ENCODE measurements around the gene PRRT1B.
"Not testable (repeated sequence)": the region's sequence is repeated elsewhere in the genome, so short reads cannot be mapped to it uniquely, and the experiment has no call there.

Gene PRRT1B

GRCh38 chr9:131511880-131512279 is 33.4 kb upstream of the PRRT1B start:
- Histone ChIP-seq H3K36me3 (ENCODE audit: control insufficient read depth, insufficient read depth, low read length) (peaks cover 64% of the 10 kb centered on the region), H3K9me3 (ENCODE audit: control insufficient read depth, insufficient read depth, low read length) (no peaks in the 10 kb centered on the region), H3K9ac (ENCODE audit: low read depth, low read length) (no peak overlapping the region), H3K4me1 (ENCODE audit: control insufficient read depth, insufficient read depth, low read length) (no peaks in the 10 kb centered on the region), H3K4me3 (ENCODE audit: low read depth, low read length) (no peak overlapping the region), H3K27me3 (ENCODE audit: control insufficient read depth, insufficient read depth, low read length) (no peaks in the 10 kb centered on the region)

DNA sequence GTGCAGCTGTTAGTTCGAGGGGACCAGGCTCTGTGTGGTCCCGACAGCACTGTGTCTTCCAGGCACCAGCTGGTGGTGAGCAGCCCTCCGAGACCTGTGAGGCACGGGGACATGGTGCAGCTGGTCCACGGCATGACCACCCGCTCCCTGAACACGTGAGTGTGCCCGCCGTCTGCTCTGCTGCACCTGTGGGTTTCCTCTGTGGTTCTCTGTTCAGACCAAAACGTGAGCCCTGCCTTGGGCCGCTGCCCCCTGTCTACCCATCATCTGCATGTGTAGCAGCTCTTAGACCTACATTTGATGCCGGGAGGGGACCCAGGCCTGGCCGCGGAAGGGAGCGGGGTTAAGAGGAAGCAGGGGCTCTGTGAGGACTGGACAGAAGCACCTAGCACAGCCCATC is 32.1 kb upstream of the PRRT1B start:
- H3K9me3 ChIP-seq (ENCODE audit: control insufficient read depth, insufficient read depth, low read length), result no peaks in the 10 kb centered on the region
- H3K4me1 ChIP-seq (ENCODE audit: control insufficient read depth, insufficient read depth, low read length), result no peaks in the 10 kb centered on the region
- H3K27me3 ChIP-seq (ENCODE audit: control insufficient read depth, insufficient read depth, low read length), result no peaks in the 10 kb centered on the region
- no peak overlapping the region for H3K9ac ChIP-seq (ENCODE audit: low read depth, low read length)
- H3K36me3 ChIP-seq (ENCODE audit: control insufficient read depth, insufficient read depth, low read length), result peaks cover 64% of the 10 kb centered on the region
- H3K4me3 ChIP-seq (ENCODE audit: low read depth, low read length), result no peak overlapping the region

- H3K4me1 ChIP-seq (ENCODE audit: control insufficient read depth, insufficient read depth, low read length); H3K27me3 ChIP-seq (ENCODE audit: control insufficient read depth, insufficient read depth, low read length); H3K9me3 ChIP-seq (ENCODE audit: control insufficient read depth, insufficient read depth, low read length); H3K4me3 ChIP-seq (ENCODE audit: low read depth, low read length); H3K9ac ChIP-seq (ENCODE audit: low read depth, low read length): not testable (repeated sequence)
- peaks cover 80% of the 10 kb centered on the region for H3K36me3 ChIP-seq (ENCODE audit: control insufficient read depth, insufficient read depth, low read length)
These were observed 29.7 kb upstream of the PRRT1B start for GRCh38 chr9:131515559-131516031.

DNA sequence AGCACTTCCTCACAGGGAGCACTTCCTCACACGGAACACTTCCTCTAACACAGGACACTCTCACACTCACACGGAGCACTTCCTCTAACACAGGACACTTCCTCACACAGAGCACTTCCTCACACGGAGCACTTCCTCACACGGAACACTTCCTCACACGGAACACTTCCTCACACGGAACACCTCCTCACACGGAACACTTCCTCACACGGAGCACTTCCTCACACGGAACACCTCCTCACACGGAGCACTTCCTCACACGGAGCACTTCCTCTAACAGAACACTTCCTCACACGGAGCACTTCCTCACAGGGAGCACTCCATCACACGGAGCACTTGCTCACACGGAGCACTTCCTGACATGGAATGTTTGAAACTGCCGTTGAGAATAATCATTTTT is 29.2 kb upstream of the PRRT1B start:
- peaks cover 80% of the 10 kb centered on the region for H3K36me3 ChIP-seq (ENCODE audit: control insufficient read depth, insufficient read depth, low read length)
- H3K9ac ChIP-seq (ENCODE audit: low read depth, low read length), result no peak overlapping the region
- no peaks in the 10 kb centered on the region for H3K27me3 ChIP-seq (ENCODE audit: control insufficient read depth, insufficient read depth, low read length)
- no peaks in the 10 kb centered on the region for H3K4me1 ChIP-seq (ENCODE audit: control insufficient read depth, insufficient read depth, low read length)
- no peak overlapping the region for H3K4me3 ChIP-seq (ENCODE audit: low read depth, low read length)
- H3K9me3 ChIP-seq (ENCODE audit: control insufficient read depth, insufficient read depth, low read length), result no peaks in the 10 kb centered on the region

GRCh38 chr9:131516930-131517329 is 28.4 kb upstream of the PRRT1B start:
- Histone ChIP-seq H3K9ac (ENCODE audit: low read depth, low read length) (no peak overlapping the region), H3K27me3 (ENCODE audit: control insufficient read depth, insufficient read depth, low read length) (no peaks in the 10 kb centered on the region), H3K4me3 (ENCODE audit: low read depth, low read length) (no peak overlapping the region), H3K36me3 (ENCODE audit: control insufficient read depth, insufficient read depth, low read length) (peaks cover 79% of the 10 kb centered on the region), H3K9me3 (ENCODE audit: control insufficient read depth, insufficient read depth, low read length) (no peaks in the 10 kb centered on the region), H3K4me1 (ENCODE audit: control insufficient read depth, insufficient read depth, low read length) (no peaks in the 10 kb centered on the region)

DNA sequence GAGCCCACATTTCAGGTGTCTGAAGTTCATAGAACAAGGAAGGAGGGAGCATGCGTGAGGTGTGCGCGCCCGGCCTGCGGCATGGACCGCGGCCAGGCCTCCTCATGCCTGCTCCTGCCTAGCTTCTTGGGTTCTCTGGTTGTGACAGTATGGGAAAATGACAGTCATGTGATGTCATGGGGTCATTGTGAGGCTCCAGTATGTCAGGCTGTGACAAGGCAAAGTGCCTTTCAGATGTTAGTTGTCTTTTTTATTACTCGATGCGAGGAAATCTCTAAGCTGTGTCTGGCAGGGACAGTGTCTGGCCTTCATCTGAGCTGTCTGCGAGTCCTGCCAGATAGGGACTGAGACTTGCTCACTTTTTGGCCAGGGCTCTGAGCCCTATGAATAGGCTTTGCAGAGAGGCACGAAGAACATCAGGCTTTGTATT is 27.5 kb upstream of the PRRT1B start:
- no peak overlapping the region for H3K4me3 ChIP-seq (ENCODE audit: low read depth, low read length)
- H3K27me3 ChIP-seq (ENCODE audit: control insufficient read depth, insufficient read depth, low read length), result no peaks in the 10 kb centered on the region
- no peaks in the 10 kb centered on the region for H3K9me3 ChIP-seq (ENCODE audit: control insufficient read depth, insufficient read depth, low read length)
- H3K36me3 ChIP-seq (ENCODE audit: control insufficient read depth, insufficient read depth, low read length), result peaks cover 76% of the 10 kb centered on the region
- no peak overlapping the region for H3K9ac ChIP-seq (ENCODE audit: low read depth, low read length)
- no peaks in the 10 kb centered on the region for H3K4me1 ChIP-seq (ENCODE audit: control insufficient read depth, insufficient read depth, low read length)

DNA sequence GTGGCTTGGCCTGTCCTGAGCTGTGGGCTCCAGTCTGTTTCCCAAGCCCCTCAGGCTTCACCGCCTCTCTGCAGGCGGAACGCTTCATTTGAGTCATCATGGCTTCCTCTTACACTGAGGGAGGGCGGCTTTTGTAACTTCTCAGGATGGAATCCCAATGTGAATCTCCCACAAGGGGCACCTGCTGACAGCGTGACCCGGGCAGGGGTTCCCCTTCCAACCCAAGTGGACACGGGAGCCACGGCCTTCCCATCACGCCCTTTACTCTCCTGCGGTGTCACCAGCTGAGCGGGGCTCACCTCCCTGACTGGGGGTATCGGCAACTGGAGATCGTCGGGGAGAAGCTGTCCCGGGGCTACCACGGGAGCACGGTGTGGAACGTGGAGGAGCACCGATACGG is 26.8 kb upstream of the PRRT1B start:
- Histone ChIP-seq H3K9ac (ENCODE audit: low read depth, low read length) (no peak overlapping the region), H3K4me1 (ENCODE audit: control insufficient read depth, insufficient read depth, low read length) (no peaks in the 10 kb centered on the region), H3K9me3 (ENCODE audit: control insufficient read depth, insufficient read depth, low read length) (no peaks in the 10 kb centered on the region), H3K36me3 (ENCODE audit: control insufficient read depth, insufficient read depth, low read length) (peaks cover 75% of the 10 kb centered on the region), H3K4me3 (ENCODE audit: low read depth, low read length) (no peak overlapping the region), H3K27me3 (ENCODE audit: control insufficient read depth, insufficient read depth, low read length) (no peaks in the 10 kb centered on the region)

- Histone ChIP-seq H3K9me3 (ENCODE audit: control insufficient read depth, insufficient read depth, low read length) (no peaks in the 10 kb centered on the region), H3K27me3 (ENCODE audit: control insufficient read depth, insufficient read depth, low read length) (no peaks in the 10 kb centered on the region), H3K4me1 (ENCODE audit: control insufficient read depth, insufficient read depth, low read length) (no peaks in the 10 kb centered on the region), H3K4me3 (ENCODE audit: low read depth, low read length) (no peak overlapping the region), H3K9ac (ENCODE audit: low read depth, low read length) (no peak overlapping the region), H3K36me3 (ENCODE audit: control insufficient read depth, insufficient read depth, low read length) (peaks cover 75% of the 10 kb centered on the region)
These were observed 24.8 kb upstream of the PRRT1B start for GRCh38 chr9:131520503-131520902.

DNA sequence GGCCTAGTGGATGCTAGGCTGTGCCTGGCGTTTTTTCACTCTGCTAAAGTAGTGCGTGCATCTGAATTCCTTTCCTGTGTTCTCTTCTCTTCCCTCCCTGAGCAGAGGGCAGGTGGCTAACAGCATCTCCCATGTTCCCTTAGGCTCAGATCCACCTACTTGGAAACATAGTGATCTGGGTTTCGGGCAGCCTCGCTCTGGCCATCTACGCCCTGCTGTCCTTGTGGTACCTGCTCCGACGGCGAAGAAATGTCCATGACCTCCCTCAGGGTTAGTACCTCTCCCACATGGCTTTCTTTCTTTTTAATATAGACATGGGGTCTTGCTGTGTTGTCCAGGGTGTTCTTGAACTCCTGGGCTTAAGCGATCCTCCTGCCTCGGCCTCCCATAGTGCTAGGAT is 24.1 kb upstream of the PRRT1B start:
- Histone ChIP-seq H3K36me3 (ENCODE audit: control insufficient read depth, insufficient read depth, low read length) (peaks cover 72% of the 10 kb centered on the region), H3K9me3 (ENCODE audit: control insufficient read depth, insufficient read depth, low read length) (no peaks in the 10 kb centered on the region), H3K9ac (ENCODE audit: low read depth, low read length) (no peak overlapping the region), H3K27me3 (ENCODE audit: control insufficient read depth, insufficient read depth, low read length) (no peaks in the 10 kb centered on the region), H3K4me3 (ENCODE audit: low read depth, low read length) (no peak overlapping the region), H3K4me1 (ENCODE audit: control insufficient read depth, insufficient read depth, low read length) (no peaks in the 10 kb centered on the region)

GRCh38 chr9:131521822-131522221 is 23.5 kb upstream of the PRRT1B start:
- Histone ChIP-seq H3K9me3 (ENCODE audit: control insufficient read depth, insufficient read depth, low read length) (no peaks in the 10 kb centered on the region), H3K4me3 (ENCODE audit: low read depth, low read length) (no peak overlapping the region), H3K36me3 (ENCODE audit: control insufficient read depth, insufficient read depth, low read length) (peaks cover 73% of the 10 kb centered on the region), H3K9ac (ENCODE audit: low read depth, low read length) (no peak overlapping the region), H3K4me1 (ENCODE audit: control insufficient read depth, insufficient read depth, low read length) (no peaks in the 10 kb centered on the region), H3K27me3 (ENCODE audit: control insufficient read depth, insufficient read depth, low read length) (no peaks in the 10 kb centered on the region)

DNA sequence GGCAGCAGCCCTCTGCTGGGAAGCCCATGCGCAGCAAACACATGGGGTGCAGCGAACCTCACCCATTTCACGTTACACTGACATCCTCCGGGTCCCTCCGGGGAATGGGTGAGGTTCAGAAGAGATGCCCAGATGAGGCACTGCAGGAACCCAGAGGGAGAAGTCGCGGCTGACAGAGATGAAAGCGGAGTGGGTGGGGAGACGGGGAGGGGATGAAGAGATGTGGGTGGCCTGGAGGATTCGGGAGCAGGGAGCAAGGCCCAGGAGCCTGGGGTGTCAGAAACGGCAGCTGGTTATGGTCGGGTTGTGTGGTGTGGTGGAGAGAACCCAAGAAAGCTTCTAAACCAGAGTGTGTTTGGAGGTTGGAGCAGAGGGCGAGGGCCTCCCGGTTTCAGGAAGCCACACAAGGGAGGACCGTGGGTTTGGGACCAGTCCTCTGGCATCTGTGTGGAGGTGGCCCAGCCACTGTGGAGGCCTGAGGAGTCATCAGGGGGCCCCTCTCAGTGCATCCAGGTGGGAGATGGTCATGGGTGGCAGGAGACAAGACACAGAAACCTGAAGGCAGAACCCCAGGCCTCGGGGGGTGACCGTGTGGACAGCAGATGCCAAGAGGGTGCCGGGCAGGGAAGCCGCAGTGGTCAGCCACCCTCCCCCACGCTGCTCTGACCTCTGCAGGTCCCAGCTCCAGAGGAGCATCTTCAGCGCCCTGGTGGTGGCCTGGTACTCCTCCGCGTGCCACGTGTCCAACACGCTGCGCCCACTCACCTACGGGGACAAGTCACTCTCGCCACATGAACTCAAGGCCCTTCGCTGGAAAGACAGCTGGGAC is 22.9 kb upstream of the PRRT1B start:
- H3K4me3 ChIP-seq (ENCODE audit: low read depth, low read length), result no peak overlapping the region
- H3K9ac ChIP-seq (ENCODE audit: low read depth, low read length), result no peak overlapping the region
- H3K27me3 ChIP-seq (ENCODE audit: control insufficient read depth, insufficient read depth, low read length), result no peaks in the 10 kb centered on the region
- peaks cover 71% of the 10 kb centered on the region for H3K36me3 ChIP-seq (ENCODE audit: control insufficient read depth, insufficient read depth, low read length)
- H3K9me3 ChIP-seq (ENCODE audit: control insufficient read depth, insufficient read depth, low read length), result no peaks in the 10 kb centered on the region
- H3K4me1 ChIP-seq (ENCODE audit: control insufficient read depth, insufficient read depth, low read length), result no peaks in the 10 kb centered on the region

- Histone ChIP-seq H3K4me1 (ENCODE audit: control insufficient read depth, insufficient read depth, low read length) (no peaks in the 10 kb centered on the region), H3K36me3 (ENCODE audit: control insufficient read depth, insufficient read depth, low read length) (peaks cover 70% of the 10 kb centered on the region), H3K9me3 (ENCODE audit: control insufficient read depth, insufficient read depth, low read length) (no peaks in the 10 kb centered on the region), H3K4me3 (ENCODE audit: low read depth, low read length) (no peak overlapping the region), H3K27me3 (ENCODE audit: control insufficient read depth, insufficient read depth, low read length) (no peaks in the 10 kb centered on the region), H3K9ac (ENCODE audit: low read depth, low read length) (no peak overlapping the region)
These were observed 22.3 kb upstream of the PRRT1B start for GRCh38 chr9:131523086-131523388.

Data from iPS-15b (cell line).